H1 (cell line): ENCODE data around the gene BCKDHB. TPM values are rescaled to one million over a fixed set of nuclear protein-coding genes. Genes with fewer than 3 reads are reported as not detected.

Experiments
- CTCF ChIA-PET: fragments of 300-600 bp; sonication (Branson Sonifier 250); formaldehyde crosslinking; loops from one replicate; lab custom pipeline; 2021; ENCODE audit not compliant: partially characterized antibody; lab: Charles Lee
- POLR2A ChIA-PET: fragments of 300-600 bp; sonication (Branson Sonifier 250); formaldehyde crosslinking; loops from one replicate; lab custom pipeline; 2021; ENCODE audit warnings: inconsistent platforms; ENCODE audit not compliant: partially characterized antibody; lab: Charles Lee
- DNase-seq, 2 experiments: peaks; one replicate each; pipeline versions ENCODE4 v3.0.0 to v3.0.0-alpha.2; 2010 to 2022; ENCODE audit warnings: low spot score in 2 of 2, low read depth in 1 of 2, mixed read lengths in 1 of 2
- FAIRE-seq: peaks from 2 replicates; lab custom pipeline; 2011; peaks lifted over from hg19 to GRCh38; lab: Jason Lieb, UNC
- H2AFZ ChIP-seq: 2 replicates; pipeline ENCODE4 v1.8.1; 2012; ENCODE audit warnings: low read length, inconsistent platforms
- H2AK5ac ChIP-seq: 2 replicates; pipeline ENCODE4 v1.6.1; 2013; ENCODE audit warnings: low read depth, low read length
- H2BK120ac ChIP-seq: replicated peaks from 2 replicates; pipeline ENCODE3; 2013; ENCODE audit warnings: low read depth, low read length, inconsistent platforms
- H2BK12ac ChIP-seq: 2 replicates; pipeline ENCODE4 v1.6.1; 2013; ENCODE audit warnings: low read depth, low read length
- H2BK15ac ChIP-seq: 2 replicates; pipeline ENCODE4 v1.6.1; 2013; ENCODE audit warnings: low read length
- H2BK20ac ChIP-seq: 2 replicates; pipeline ENCODE4 v1.6.1; 2013; ENCODE audit warnings: low read length
- H2BK5ac ChIP-seq: 2 replicates; pipeline ENCODE4 v1.6.1; 2013; ENCODE audit warnings: low read depth, low read length
- H3K14ac ChIP-seq: 2 replicates; pipeline ENCODE4 v1.6.1; 2013; ENCODE audit warnings: inconsistent platforms; ENCODE audit not compliant: insufficient read length
- H3K18ac ChIP-seq: 2 replicates; pipeline ENCODE4 v1.6.1; 2013; ENCODE audit warnings: low read length; ENCODE audit errors: extremely low read depth
- H3K23ac ChIP-seq: 2 replicates; pipeline ENCODE4 v1.6.1; 2013; ENCODE audit warnings: inconsistent platforms; ENCODE audit not compliant: insufficient read length
- H3K23me2 ChIP-seq: 2 replicates; pipeline ENCODE4 v1.6.1; 2013; ENCODE audit warnings: low read depth, low read length
- H3K27ac ChIP-seq: 2 replicates; pipeline ENCODE4 v1.6.1; 2011; ENCODE audit warnings: low read depth, low read length, inconsistent platforms
- H3K27me3 ChIP-seq, 4 experiments: replicated peaks in 1 of 4; 1 replicate in 1 of 4; 2 replicates in 3 of 4; pipeline versions ENCODE4 v1.6.1 to v1.8.1; 2011 to 2013; ENCODE audit warnings: low read length in 3 of 4, mild to moderate bottlenecking in 3 of 4, inconsistent platforms in 2 of 4, mixed read lengths in 2 of 4, moderate library complexity in 1 of 4; ENCODE audit not compliant: control insufficient read depth in 3 of 4, insufficient read depth in 3 of 4; ENCODE audit errors: extremely low read depth in 1 of 4
- H3K36me3 ChIP-seq, 4 experiments: 2 replicates each; pipeline versions ENCODE4 v1.6.1 to v1.8.1; 2011 to 2013; ENCODE audit warnings: mild to moderate bottlenecking in 4 of 4, low read length in 3 of 4, moderate library complexity in 2 of 4, control low read depth in 1 of 4, inconsistent platforms in 1 of 4; ENCODE audit not compliant: insufficient read depth in 4 of 4, control insufficient read depth in 2 of 4
- H3K4ac ChIP-seq: replicated peaks from 2 replicates; pipeline ENCODE3; 2013; ENCODE audit warnings: low read length, low read depth, mixed read lengths, inconsistent platforms; ENCODE audit not compliant: insufficient read length
- H3K4me1 ChIP-seq, 4 experiments: replicated peaks in 1 of 4; 1 replicate in 1 of 4; 2 replicates in 3 of 4; pipeline versions ENCODE4 v1.6.1 to v1.8.1; 2011 to 2013; ENCODE audit warnings: low read length in 3 of 4, inconsistent platforms in 2 of 4, mixed read lengths in 1 of 4; ENCODE audit not compliant: insufficient read depth in 4 of 4, control insufficient read depth in 3 of 4
- H3K4me2 ChIP-seq, 2 experiments: 2 replicates each; pipeline versions ENCODE4 v1.6.1 to v1.8.1; 2011 to 2013; ENCODE audit warnings: low read depth in 2 of 2, low read length in 2 of 2, control low read depth in 1 of 2, inconsistent platforms in 1 of 2, mild to moderate bottlenecking in 1 of 2; ENCODE audit not compliant: insufficient read depth in 1 of 2
- H3K4me3 ChIP-seq, 4 experiments: fragments of 200-600, 300-600 bp in 1 of 4; sonication (generic), shearing (Covaris generic), sonication (Bioruptor Twin) in 1 of 4; 2 replicates each; pipeline versions ENCODE4 v1.5.1 to v1.8.1; 2011 to 2016; ENCODE audit warnings: low read length in 4 of 4, low read depth in 3 of 4, control low read depth in 2 of 4, inconsistent platforms in 2 of 4, mild to moderate bottlenecking in 2 of 4, mixed read lengths in 1 of 4, moderate library complexity in 1 of 4; ENCODE audit not compliant: insufficient read depth in 2 of 4; ENCODE audit errors: extremely low read depth in 1 of 4
- H3K56ac ChIP-seq: replicated peaks from 2 replicates; pipeline ENCODE3; 2013; ENCODE audit warnings: low read depth, mild to moderate bottlenecking, mixed read lengths, low read length, inconsistent platforms; ENCODE audit not compliant: insufficient read length
- H3K79me1 ChIP-seq: 2 replicates; pipeline ENCODE4 v1.6.1; 2013; ENCODE audit warnings: low read depth, low read length, control low read depth
- H3K79me2 ChIP-seq, 2 experiments: 2 replicates each; pipeline versions ENCODE4 v1.6.1 to v1.8.1; 2012 to 2013; ENCODE audit warnings: low read length in 2 of 2, mild to moderate bottlenecking in 2 of 2, inconsistent platforms in 1 of 2; ENCODE audit not compliant: insufficient read depth in 2 of 2, control insufficient read depth in 1 of 2
- H3K9ac ChIP-seq, 4 experiments: replicated peaks in 1 of 4; 1 replicate in 1 of 4; 2 replicates in 3 of 4; pipeline versions ENCODE4 v1.6.1 to v1.8.1; 2011 to 2013; ENCODE audit warnings: low read depth in 3 of 4, low read length in 3 of 4, control low read depth in 2 of 4, mild to moderate bottlenecking in 2 of 4, moderate library complexity in 2 of 4, inconsistent platforms in 1 of 4; ENCODE audit errors: extremely low read depth in 1 of 4
- H3K9me3 ChIP-seq, 2 experiments: 2 replicates each; pipeline versions ENCODE4 v1.6.1 to v1.8.1; 2012 to 2013; ENCODE audit warnings: mild to moderate bottlenecking in 2 of 2, moderate library complexity in 2 of 2, control low read depth in 1 of 2, inconsistent platforms in 1 of 2, low read depth in 1 of 2, low read length in 1 of 2, mixed read lengths in 1 of 2; ENCODE audit not compliant: insufficient read depth in 2 of 2
- H4K20me1 ChIP-seq, 2 experiments: replicated peaks in 1 of 2; 2 replicates each; pipeline versions ENCODE3 to v1.8.1; 2011 to 2013; ENCODE audit warnings: inconsistent platforms in 2 of 2, low read length in 2 of 2, mild to moderate bottlenecking in 1 of 2; ENCODE audit not compliant: insufficient read depth in 2 of 2, control insufficient read depth in 1 of 2
- H4K5ac ChIP-seq: 2 replicates; pipeline ENCODE4 v1.6.1; 2013; ENCODE audit warnings: low read length, low read depth, mixed read lengths, inconsistent platforms; ENCODE audit not compliant: insufficient read length
- H4K8ac ChIP-seq: 2 replicates; pipeline ENCODE4 v1.8.0; 2013; ENCODE audit warnings: mild to moderate bottlenecking, moderate library complexity, low read length, inconsistent platforms; ENCODE audit not compliant: insufficient read depth; ENCODE audit errors: extremely low read depth
- H4K91ac ChIP-seq: replicated peaks from 2 replicates; pipeline ENCODE3; 2013; ENCODE audit warnings: low read length, mixed read lengths, inconsistent platforms; ENCODE audit not compliant: insufficient read length
- BACH1 ChIP-seq: IDR thresholded peaks from 2 replicates; pipeline ENCODE4 v1.6.1; 2012; ENCODE audit warnings: low read length, improper control_type of control experiment
- BCL11A ChIP-seq, 2 experiments: IDR thresholded peaks; one replicate each; pipeline ENCODE4 v1.6.1; 2011; ENCODE audit warnings: low read depth in 2 of 2, low read length in 2 of 2, mild to moderate bottlenecking in 2 of 2
- CBX8 ChIP-seq: fragments of 300-800, 300-1000 bp; sonication (generic); IDR thresholded peaks from 2 replicates; pipeline ENCODE4 v1.7.1; 2016; ENCODE audit warnings: low read depth, low read length, borderline replicate concordance
- CEBPB ChIP-seq: IDR thresholded peaks from 2 replicates; pipeline ENCODE4 v1.6.1; 2012; ENCODE audit warnings: low read depth, low read length
- GTF2F1 ChIP-seq: IDR thresholded peaks from 2 replicates; pipeline ENCODE4 v1.6.1; 2012; ENCODE audit warnings: low read depth, low read length, improper control_type of control experiment, borderline replicate concordance
- HDAC2 ChIP-seq, 2 experiments: fragments of 300-600 bp in 1 of 2; sonication (generic) in 1 of 2; IDR thresholded peaks; 2 replicates each; pipeline ENCODE4 v1.6.1; 2011 to 2012; ENCODE audit warnings: low read depth in 2 of 2, low read length in 2 of 2, mild to moderate bottlenecking in 2 of 2, moderate library complexity in 2 of 2, borderline replicate concordance in 1 of 2, inconsistent platforms in 1 of 2
- JUN ChIP-seq: IDR thresholded peaks from 2 replicates; pipeline ENCODE4 v1.6.1; 2011; ENCODE audit warnings: low read depth, mild to moderate bottlenecking, improper control_type of control experiment, low read length
- KDM5A ChIP-seq: fragments of 200-600 bp; IDR thresholded peaks from 2 replicates; pipeline ENCODE4 v1.7.1; 2012; ENCODE audit warnings: mild to moderate bottlenecking, low read length, inconsistent platforms, mixed read lengths
- MAFK ChIP-seq: IDR thresholded peaks from 2 replicates; pipeline ENCODE4 v1.6.1; 2012; ENCODE audit warnings: low read depth, mild to moderate bottlenecking, improper control_type of control experiment, low read length
- RBBP5 ChIP-seq: IDR thresholded peaks from 2 replicates; pipeline ENCODE4 v1.7.1; 2012; ENCODE audit warnings: low read depth, mild to moderate bottlenecking, inconsistent platforms, low read length, moderate library complexity, borderline replicate concordance
- RXRA ChIP-seq: IDR thresholded peaks from 2 replicates; pipeline ENCODE4 v1.6.1; 2011; ENCODE audit warnings: low read depth, mild to moderate bottlenecking, low read length, moderate library complexity; ENCODE audit not compliant: insufficient read depth
- SP1 ChIP-seq: IDR thresholded peaks from 2 replicates; pipeline ENCODE4 v1.6.1; 2011; ENCODE audit warnings: low read depth, low read length
- SUZ12 ChIP-seq: fragments of 200-600 bp; sonication (generic); IDR thresholded peaks from 2 replicates; pipeline ENCODE4 v1.6.1; 2012; ENCODE audit warnings: mild to moderate bottlenecking, inconsistent platforms, low read length, moderate library complexity, mixed read lengths
- TBP ChIP-seq: IDR thresholded peaks from 2 replicates; pipeline ENCODE4 v1.6.1; 2011; ENCODE audit warnings: low read depth, low read length, improper control_type of control experiment
- WGBS, 2 experiments: shearing (Covaris generic) in 1 of 2; methylation state at CpG; one replicate each; pipeline versions ENCODE4 v1.1.6 to v1.1.7; 2013 to 2015; ENCODE audit warnings: low lambda C conversion rate in 2 of 2, mixed read lengths in 2 of 2, inconsistent platforms in 1 of 2, low coverage in 1 of 2, missing lambda C conversion rate in 1 of 2; ENCODE audit not compliant: insufficient replicate concordance in 2 of 2, insufficient coverage in 1 of 2, insufficient read length in 1 of 2; ENCODE audit errors: extremely low coverage in 1 of 2, missing lambda C conversion rate in 1 of 2; 5-methylcytosine and 5-hydroxymethylcytosine counted together
- polyA plus RNA-seq, 7 experiments: library from polyadenylated mRNA; depleted of rRNA in 3 of 7; stranded (reverse) in 5 of 7; unstranded in 2 of 7; fragments of >200 nt in 5 of 7; fragments of 200-250 nt in 2 of 7; gene quantifications; 1 replicate in 5 of 7; 2 replicates in 1 of 7; 4 replicates in 1 of 7; pipeline versions ENCODE4 v1.2.1 to v1.2.3, GENCODE V29; 2011 to 2013; ENCODE audit warnings: missing spikeins in 2 of 7, mixed read lengths in 2 of 7
- total RNA-seq: library from RNA; stranded (reverse); fragmentation: NEBNext Ultra II Directional; extraction: Animal tissue kit (Norgen Biotek cat#: 25700); gene quantifications from 2 replicates; pipeline ENCODE4 v1.2.1, GENCODE V29; 2021

The BCKDHB gene
- total and polyA plus RNA-seq, 2 of the 8 experiments (the other 6 are each of a cell fraction or from before 2014, with no cell fraction given): 22.1 to 30.8 TPM

DNA sequence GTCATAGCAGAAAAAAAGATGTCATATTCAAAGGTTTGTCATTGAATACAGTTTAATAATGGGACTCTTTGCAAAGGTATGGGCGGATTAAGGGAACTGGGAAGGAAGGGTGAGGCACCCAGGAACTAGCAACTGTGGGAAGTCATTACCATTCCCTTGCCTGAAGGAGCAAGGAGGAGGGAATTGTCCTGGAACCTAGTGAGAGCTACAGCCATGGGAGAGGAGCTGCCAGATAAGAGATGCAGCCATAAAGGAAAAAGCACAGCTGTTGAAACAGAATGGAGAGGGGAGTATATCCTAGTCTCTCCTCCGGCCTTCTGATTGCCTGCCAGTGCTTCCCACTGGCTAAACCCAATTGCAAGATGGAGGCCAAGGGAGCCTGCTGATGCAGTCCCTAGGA, 250.6 kb downstream of the BCKDHB start:
- no peaks in the 10 kb centered on the region for H3K9me3 ChIP-seq
- no peak overlapping the region for H3K18ac ChIP-seq
- H4K91ac ChIP-seq: no peak overlapping the region
- H3K4me1 ChIP-seq: 0 out of 7 replicates have a peak, but pooled peaks cover 0 to 3% (median 0%) of the 10 kb centered on the region in 4 experiments
- no peak overlapping the region for H2AFZ ChIP-seq
- no peak for TF ChIP-seq BCL11A (IDR thresholded peaks at IDR 0.05; ENCODE audit: low read depth in 2 of 2, low read length in 2 of 2)
- no peak for TF ChIP-seq MAFK
- TF ChIP-seq RXRA: no peak
- no peak for TF ChIP-seq TBP
- TF ChIP-seq SP1: no peak
- no peak for TF ChIP-seq SUZ12
- TF ChIP-seq GTF2F1: no peak
- no peak for TF ChIP-seq JUN
- no peak for TF ChIP-seq BACH1
- TF ChIP-seq CBX8: no peak
- no peak for TF ChIP-seq KDM5A
- no peak for TF ChIP-seq HDAC2 (IDR thresholded peaks at IDR 0.05; ENCODE audit: borderline replicate concordance in 1 of 2, low read depth in 2 of 2, low read length in 2 of 2)
- no peak for TF ChIP-seq RBBP5
- no peak for TF ChIP-seq CEBPB
- TF ChIP-seq, all 59 proteins: peak for 0
- H2BK5ac ChIP-seq: no peak overlapping the region
- ChIA-PET POLR2A (no interaction called here), CTCF (interaction anchor here (1.6 to 2.1 kb wide), 2 partner anchors 20 to 143 kb away, joined by 4 to 6 read pairs; no protein-coding TSS in a partner anchor)
- no peak overlapping the region for H3K4ac ChIP-seq
- no peak overlapping the region for H4K8ac ChIP-seq
- H4K5ac ChIP-seq: no peak overlapping the region
- no peaks in the 10 kb centered on the region for H3K36me3 ChIP-seq
- H3K14ac ChIP-seq: no peak overlapping the region
- no peaks in the 10 kb centered on the region for H3K79me1 ChIP-seq
- H3K4me2 ChIP-seq: no peak overlapping the region
- H2BK15ac ChIP-seq: no peak overlapping the region
- H3K4me3 ChIP-seq: no peak overlapping the region
- H3K9ac ChIP-seq: no peak overlapping the region
- H3K27me3 ChIP-seq: no peaks in the 10 kb centered on the region
- H2AK5ac ChIP-seq: no peak overlapping the region
- no peaks in the 10 kb centered on the region for H3K79me2 ChIP-seq
- no peak for DNase-seq
- no peaks in the 10 kb centered on the region for H4K20me1 ChIP-seq
- no peak overlapping the region for H3K27ac ChIP-seq
- 83% methylated on average over 2 of the region's 2 CpGs; no CpG with 5 or more reads in 1 of the 2 experiments for WGBS, 2 experiments
- no peak overlapping the region for H3K56ac ChIP-seq
- no peak overlapping the region for H2BK20ac ChIP-seq
- H3K23me2 ChIP-seq: no peaks in the 10 kb centered on the region
- no peak overlapping the region for H3K23ac ChIP-seq
- FAIRE-seq: no peak
- no peak overlapping the region for H2BK12ac ChIP-seq
- H2BK120ac ChIP-seq: peak overlapping the region; percentile 14
